Measurements from ENCODE around the gene FBXL7.

The FBXL7 gene

DNA sequence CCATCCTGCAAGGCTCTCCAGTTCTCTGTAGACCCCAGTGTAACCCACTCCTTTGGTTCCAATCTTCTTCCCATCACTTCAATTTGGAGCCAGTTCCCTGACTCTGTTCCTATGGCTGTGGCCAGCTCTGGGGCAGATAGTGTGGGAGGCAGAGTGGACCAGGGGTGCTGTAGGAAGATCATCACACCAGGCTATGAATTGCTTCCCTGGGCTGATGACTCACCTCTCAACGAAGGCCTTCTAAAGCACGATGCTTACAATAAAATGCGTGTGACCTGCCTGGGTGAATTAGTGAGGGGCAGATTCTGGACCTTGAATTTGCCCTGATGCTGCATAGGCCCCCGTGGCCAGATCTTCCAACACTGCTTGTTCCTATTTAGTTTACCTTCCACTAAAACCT lies 289.7 kb downstream of the FBXL7 start:
- H3K79me1 ChIP-seq (ENCODE audit: low read length) = no peaks in the 10 kb centered on the region

DNA sequence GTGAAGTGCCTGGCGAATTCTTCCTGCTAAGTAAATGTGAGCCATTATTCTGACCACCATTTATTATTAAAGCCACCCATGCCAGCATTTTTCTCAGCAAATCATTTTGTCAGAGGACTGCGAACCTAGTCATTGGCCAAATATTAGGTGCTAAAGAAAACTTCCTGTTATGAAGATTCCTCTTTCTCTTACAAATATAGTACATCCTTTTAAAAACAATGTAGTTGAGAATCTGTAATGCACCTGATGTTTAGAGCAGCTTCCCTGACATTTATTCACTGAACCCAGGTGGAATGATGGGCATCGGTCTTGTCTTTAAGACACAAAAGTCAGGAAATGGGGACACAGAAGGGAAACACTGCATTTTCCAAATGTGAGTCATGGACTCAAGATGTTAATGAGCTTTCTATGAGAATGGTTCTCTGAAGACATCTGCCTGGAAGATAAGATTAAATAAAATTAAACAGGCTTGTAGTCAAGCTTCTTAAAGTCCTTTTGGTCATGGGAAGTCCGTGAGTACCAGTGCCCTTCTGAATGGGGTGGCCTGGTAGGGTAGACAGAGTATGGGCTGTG lies 290.6 kb downstream of the FBXL7 start:
- H3K4me1 ChIP-seq (ENCODE audit: control insufficient read depth in 1 of 2, insufficient read depth in 2 of 2, low read length in 2 of 2) = no peaks in the 10 kb centered on the region
- no peaks in the 10 kb centered on the region for H3K79me2 ChIP-seq (ENCODE audit: control insufficient read depth, insufficient read depth, low read length, poor library complexity)
- no peak overlapping the region for H2AK5ac ChIP-seq (ENCODE audit: low read length)
- H4K12ac ChIP-seq (ENCODE audit: low read depth, low read length) = no peak overlapping the region
- no peak overlapping the region for H3K27ac ChIP-seq (ENCODE audit: low read depth, low read length)
- H3K4me3 ChIP-seq (ENCODE audit: low read depth, low read length) = no peak overlapping the region
- H4K8ac ChIP-seq (ENCODE audit: low read depth, low read length) = no peak overlapping the region
- no peak overlapping the region for H2BK5ac ChIP-seq (ENCODE audit: low read depth, low read length, poor library complexity)
- DNase-seq = no peak
- H3K27me3 ChIP-seq (ENCODE audit: insufficient read depth, low read length) = no peaks in the 10 kb centered on the region
- no peak overlapping the region for H2BK120ac ChIP-seq (ENCODE audit: insufficient read depth, low read length, poor library complexity)
- H3K14ac ChIP-seq (ENCODE audit: low read length) = no peak overlapping the region
- H3K4me2 ChIP-seq (ENCODE audit: low read length) = no peak overlapping the region
- no peak overlapping the region for H3K9ac ChIP-seq (ENCODE audit: low read length)
- H3K18ac ChIP-seq (ENCODE audit: low read length) = no peak overlapping the region
- H4K91ac ChIP-seq (ENCODE audit: low read depth, low read length) = no peak overlapping the region
- no peak overlapping the region for H2AFZ ChIP-seq (ENCODE audit: insufficient read depth, low read length, poor library complexity)
- no peak overlapping the region for H3K4ac ChIP-seq (ENCODE audit: low read depth, low read length)
- H3K23ac ChIP-seq (ENCODE audit: low read length) = no peak overlapping the region
- H3K79me1 ChIP-seq (ENCODE audit: low read length) = no peaks in the 10 kb centered on the region
- no CpG with 5 or more reads among the region's 4 CpGs for WGBS (ENCODE audit: extremely low coverage, insufficient coverage, insufficient read length)
- no peak overlapping the region for H2BK12ac ChIP-seq (ENCODE audit: low read length)
- H3K9me3 ChIP-seq (ENCODE audit: insufficient read depth, low read depth, low read length) = no peaks in the 10 kb centered on the region
- no peaks in the 10 kb centered on the region for H3K36me3 ChIP-seq (ENCODE audit: control insufficient read depth in 1 of 2, insufficient read depth in 2 of 2, low read length in 2 of 2)

More for the DNA sequence above, 289.7 kb downstream of the FBXL7 start:
- Histone ChIP-seq H2BK12ac (ENCODE audit: low read length) (no peak overlapping the region), H2AFZ (ENCODE audit: insufficient read depth, low read length, poor library complexity) (no peak overlapping the region), H3K27ac (ENCODE audit: low read depth, low read length) (no peak overlapping the region), H3K9me3 (ENCODE audit: insufficient read depth, low read depth, low read length) (no peaks in the 10 kb centered on the region), H3K36me3 (ENCODE audit: control insufficient read depth in 1 of 2, insufficient read depth in 2 of 2, low read length in 2 of 2) (no peaks in the 10 kb centered on the region), H3K27me3 (ENCODE audit: insufficient read depth, low read length) (no peaks in the 10 kb centered on the region), H3K9ac (ENCODE audit: low read length) (no peak overlapping the region), H3K4me3 (ENCODE audit: low read depth, low read length) (no peak overlapping the region), H3K4me1 (ENCODE audit: control insufficient read depth in 1 of 2, insufficient read depth in 2 of 2, low read length in 2 of 2) (no peaks in the 10 kb centered on the region), H3K4me2 (ENCODE audit: low read length) (no peak overlapping the region), H2AK5ac (ENCODE audit: low read length) (no peak overlapping the region), H3K79me2 (ENCODE audit: control insufficient read depth, insufficient read depth, low read length, poor library complexity) (no peaks in the 10 kb centered on the region), H3K23ac (ENCODE audit: low read length) (no peak overlapping the region), H3K18ac (ENCODE audit: low read length) (no peak overlapping the region), H3K14ac (ENCODE audit: low read length) (no peak overlapping the region), H4K8ac (ENCODE audit: low read depth, low read length) (no peak overlapping the region), H2BK5ac (ENCODE audit: low read depth, low read length, poor library complexity) (no peak overlapping the region), H4K91ac (ENCODE audit: low read depth, low read length) (no peak overlapping the region), H3K4ac (ENCODE audit: low read depth, low read length) (no peak overlapping the region), H2BK120ac (ENCODE audit: insufficient read depth, low read length, poor library complexity) (no peak overlapping the region), H4K12ac (ENCODE audit: low read depth, low read length) (no peak overlapping the region)
- no peak for DNase-seq
- no CpG with 5 or more reads among the region's 4 CpGs for WGBS (ENCODE audit: extremely low coverage, insufficient coverage, insufficient read length)

DNA sequence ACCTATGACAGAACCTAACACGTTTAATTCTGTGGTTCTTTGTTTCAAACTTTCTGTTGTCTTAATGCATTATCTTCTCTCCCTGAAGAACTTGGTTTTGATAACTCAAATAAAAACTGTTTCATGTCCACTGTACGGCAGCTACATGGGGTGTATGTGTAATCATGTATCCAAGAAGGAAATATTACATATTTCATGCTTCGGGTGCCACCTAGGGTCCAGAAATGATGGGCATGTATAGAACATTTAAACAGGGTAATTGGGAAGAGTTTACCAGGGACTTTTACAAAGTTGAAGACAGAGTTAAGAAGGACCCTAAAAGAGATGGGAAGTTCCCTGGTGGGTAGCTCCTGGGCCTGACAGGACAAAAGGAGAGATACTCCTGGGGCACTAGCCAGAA lies 291.3 kb downstream of the FBXL7 start:
- H3K27me3 ChIP-seq (ENCODE audit: insufficient read depth, low read length) = no peaks in the 10 kb centered on the region
- no peak overlapping the region for H4K91ac ChIP-seq (ENCODE audit: low read depth, low read length)
- no peak overlapping the region for H2AK5ac ChIP-seq (ENCODE audit: low read length)
- no peak overlapping the region for H3K4ac ChIP-seq (ENCODE audit: low read depth, low read length)
- no peaks in the 10 kb centered on the region for H3K4me1 ChIP-seq (ENCODE audit: control insufficient read depth in 1 of 2, insufficient read depth in 2 of 2, low read length in 2 of 2)
- no peak for DNase-seq
- H3K23ac ChIP-seq (ENCODE audit: low read length) = no peak overlapping the region
- no peak overlapping the region for H4K8ac ChIP-seq (ENCODE audit: low read depth, low read length)
- H3K79me2 ChIP-seq (ENCODE audit: control insufficient read depth, insufficient read depth, low read length, poor library complexity) = no peaks in the 10 kb centered on the region
- H3K18ac ChIP-seq (ENCODE audit: low read length) = no peak overlapping the region
- WGBS (ENCODE audit: extremely low coverage, insufficient coverage, insufficient read length) = no CpG with 5 or more reads among the region's 3 CpGs
- no peaks in the 10 kb centered on the region for H3K79me1 ChIP-seq (ENCODE audit: low read length)
- H2BK12ac ChIP-seq (ENCODE audit: low read length) = no peak overlapping the region
- H3K4me3 ChIP-seq (ENCODE audit: low read depth, low read length) = no peak overlapping the region
- no peak overlapping the region for H3K9ac ChIP-seq (ENCODE audit: low read length)
- H3K27ac ChIP-seq (ENCODE audit: low read depth, low read length) = no peak overlapping the region
- no peaks in the 10 kb centered on the region for H3K9me3 ChIP-seq (ENCODE audit: insufficient read depth, low read depth, low read length)
- no peak overlapping the region for H3K4me2 ChIP-seq (ENCODE audit: low read length)
- H2BK5ac ChIP-seq (ENCODE audit: low read depth, low read length, poor library complexity) = no peak overlapping the region
- H4K12ac ChIP-seq (ENCODE audit: low read depth, low read length) = no peak overlapping the region
- no peak overlapping the region for H2BK120ac ChIP-seq (ENCODE audit: insufficient read depth, low read length, poor library complexity)
- no peak overlapping the region for H3K14ac ChIP-seq (ENCODE audit: low read length)
- no peak overlapping the region for H2AFZ ChIP-seq (ENCODE audit: insufficient read depth, low read length, poor library complexity)
- no peaks in the 10 kb centered on the region for H3K36me3 ChIP-seq (ENCODE audit: control insufficient read depth in 1 of 2, insufficient read depth in 2 of 2, low read length in 2 of 2)

DNA sequence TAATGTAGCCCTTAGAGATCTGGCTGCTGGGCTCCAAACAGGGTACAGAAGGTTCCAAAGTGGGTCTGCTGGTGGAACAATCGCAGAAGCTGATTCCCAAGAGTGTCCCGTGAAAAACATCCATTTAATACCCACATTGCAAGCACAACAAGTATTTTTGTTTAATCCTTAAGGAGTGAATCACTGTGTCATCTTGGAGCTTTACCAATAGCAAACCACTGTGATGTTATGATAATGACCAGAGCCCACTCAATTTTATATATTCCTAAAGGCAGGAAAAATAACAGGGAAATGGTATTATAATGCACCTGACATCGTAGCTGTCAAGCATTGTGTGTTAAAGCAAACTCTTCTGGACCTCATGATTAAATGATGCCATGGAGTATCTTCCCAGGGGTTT lies 291.9 kb downstream of the FBXL7 start:
- Histone ChIP-seq H2AK5ac (ENCODE audit: low read length) (no peak overlapping the region), H3K4me1 (ENCODE audit: control insufficient read depth in 1 of 2, insufficient read depth in 2 of 2, low read length in 2 of 2) (no peaks in the 10 kb centered on the region), H3K4me3 (ENCODE audit: low read depth, low read length) (no peak overlapping the region), H3K9ac (ENCODE audit: low read length) (no peak overlapping the region), H3K14ac (ENCODE audit: low read length) (no peak overlapping the region), H3K9me3 (ENCODE audit: insufficient read depth, low read depth, low read length) (no peaks in the 10 kb centered on the region), H2BK12ac (ENCODE audit: low read length) (no peak overlapping the region), H2BK120ac (ENCODE audit: insufficient read depth, low read length, poor library complexity) (no peak overlapping the region), H3K18ac (ENCODE audit: low read length) (no peak overlapping the region), H4K91ac (ENCODE audit: low read depth, low read length) (no peak overlapping the region), H3K4me2 (ENCODE audit: low read length) (no peak overlapping the region), H3K27me3 (ENCODE audit: insufficient read depth, low read length) (no peaks in the 10 kb centered on the region), H4K12ac (ENCODE audit: low read depth, low read length) (no peak overlapping the region), H2AFZ (ENCODE audit: insufficient read depth, low read length, poor library complexity) (no peak overlapping the region), H3K23ac (ENCODE audit: low read length) (no peak overlapping the region), H3K36me3 (ENCODE audit: control insufficient read depth in 1 of 2, insufficient read depth in 2 of 2, low read length in 2 of 2) (no peaks in the 10 kb centered on the region), H4K8ac (ENCODE audit: low read depth, low read length) (no peak overlapping the region), H3K27ac (ENCODE audit: low read depth, low read length) (no peak overlapping the region), H3K79me1 (ENCODE audit: low read length) (no peaks in the 10 kb centered on the region), H2BK5ac (ENCODE audit: low read depth, low read length, poor library complexity) (no peak overlapping the region), H3K4ac (ENCODE audit: low read depth, low read length) (no peak overlapping the region), H3K79me2 (ENCODE audit: control insufficient read depth, insufficient read depth, low read length, poor library complexity) (no peaks in the 10 kb centered on the region)
- no peak for DNase-seq
- no CpG with 5 or more reads among the region's 3 CpGs for WGBS (ENCODE audit: extremely low coverage, insufficient coverage, insufficient read length)
